ENCODE results near the gene PDCD1.
"Not testable (repeated sequence)": the region's sequence is repeated elsewhere in the genome, so short reads cannot be mapped to it uniquely, and the experiment has no call there.

The PDCD1 gene

GRCh38 chr2:241836292-241836691 is 22.4 kb downstream of the PDCD1 start:
- H3K27ac Mint-ChIP-seq = no peak overlapping the region
- no peaks in the 10 kb centered on the region for H3K36me3 Mint-ChIP-seq (ENCODE audit: low read depth)
- peaks cover 8% of the 10 kb centered on the region for H3K9me3 Mint-ChIP-seq
- no peak overlapping the region for H3K4me3 Mint-ChIP-seq
- peaks cover 47% of the 10 kb centered on the region for H3K27me3 Mint-ChIP-seq
- intact Hi-C loops (cut with micrococcal nuclease) = no loop called here
- H3K4me1 Mint-ChIP-seq (ENCODE audit: low read depth) = no peaks in the 10 kb centered on the region

- intact Hi-C loops (cut with micrococcal nuclease) = no loop called here
- Mint-ChIP-seq H3K27ac (no peak overlapping the region), H3K4me3 (no peak overlapping the region), H3K36me3 (ENCODE audit: low read depth) (no peaks in the 10 kb centered on the region), H3K4me1 (ENCODE audit: low read depth) (no peaks in the 10 kb centered on the region), H3K27me3 (peaks cover 48% of the 10 kb centered on the region), H3K9me3 (peaks cover 8% of the 10 kb centered on the region)
These were observed 23.1 kb downstream of the PDCD1 start for GRCh38 chr2:241835611-241836010.

- Mint-ChIP-seq H3K9me3 (peaks cover 8% of the 10 kb centered on the region), H3K27me3 (peaks cover 48% of the 10 kb centered on the region), H3K36me3 (ENCODE audit: low read depth) (no peaks in the 10 kb centered on the region), H3K4me3 (no peak overlapping the region), H3K4me1 (ENCODE audit: low read depth) (no peaks in the 10 kb centered on the region), H3K27ac (no peak overlapping the region)
- intact Hi-C loops (cut with micrococcal nuclease) = no loop called here
These were observed 24.0 kb downstream of the PDCD1 start for GRCh38 chr2:241834527-241835210.

- intact Hi-C loops (cut with micrococcal nuclease); H3K36me3 Mint-ChIP-seq (ENCODE audit: low read depth): not testable (repeated sequence)
- peaks cover 46% of the 10 kb centered on the region for H3K27me3 Mint-ChIP-seq
These were observed 24.8 kb downstream of the PDCD1 start for GRCh38 chr2:241833756-241834526.

GRCh38 chr2:241833101-241833663 is 25.5 kb downstream of the PDCD1 start:
- Mint-ChIP-seq H3K4me1 (ENCODE audit: low read depth) (no peaks in the 10 kb centered on the region), H3K27ac (no peak overlapping the region), H3K27me3 (peaks cover 42% of the 10 kb centered on the region), H3K4me3 (no peak overlapping the region), H3K9me3 (peaks cover 8% of the 10 kb centered on the region), H3K36me3 (ENCODE audit: low read depth) (no peaks in the 10 kb centered on the region)
- intact Hi-C loops (cut with micrococcal nuclease) = no loop called here

More at GRCh38 chr2:241833756-241834526, 24.8 kb downstream of the PDCD1 start:
- H3K4me3 Mint-ChIP-seq; H3K27ac Mint-ChIP-seq; H3K4me1 Mint-ChIP-seq (ENCODE audit: low read depth); H3K9me3 Mint-ChIP-seq: not testable (repeated sequence)

GRCh38 chr2:241827394-241827793 is 31.3 kb downstream of the PDCD1 start:
- no peak overlapping the region for H3K27ac Mint-ChIP-seq
- no peak overlapping the region for H3K4me3 Mint-ChIP-seq
- H3K27me3 Mint-ChIP-seq = peaks cover 20% of the 10 kb centered on the region
- no peaks in the 10 kb centered on the region for H3K36me3 Mint-ChIP-seq (ENCODE audit: low read depth)
- no peaks in the 10 kb centered on the region for H3K4me1 Mint-ChIP-seq (ENCODE audit: low read depth)
- intact Hi-C loops (cut with micrococcal nuclease) = no loop called here
- peaks cover 19% of the 10 kb centered on the region for H3K9me3 Mint-ChIP-seq

- H3K27ac Mint-ChIP-seq; H3K36me3 Mint-ChIP-seq (ENCODE audit: low read depth); H3K4me3 Mint-ChIP-seq; H3K4me1 Mint-ChIP-seq (ENCODE audit: low read depth); intact Hi-C loops (cut with micrococcal nuclease): not testable (repeated sequence)
- peaks cover 19% of the 10 kb centered on the region for H3K9me3 Mint-ChIP-seq
- peaks cover 14% of the 10 kb centered on the region for H3K27me3 Mint-ChIP-seq
These were observed 34.9 kb downstream of the PDCD1 start for GRCh38 chr2:241823531-241824437.

- Mint-ChIP-seq H3K4me3 (no peak overlapping the region), H3K9me3 (peaks cover 16% of the 10 kb centered on the region), H3K4me1 (ENCODE audit: low read depth) (peaks cover 10% of the 10 kb centered on the region), H3K27me3 (peaks cover 14% of the 10 kb centered on the region), H3K36me3 (ENCODE audit: low read depth) (no peaks in the 10 kb centered on the region), H3K27ac (no peak overlapping the region)
- intact Hi-C loops (cut with micrococcal nuclease) = no loop called here
These were observed 36.5 kb downstream of the PDCD1 start for GRCh38 chr2:241822264-241822623.

GRCh38 chr2:241821460-241822263 is 37.0 kb downstream of the PDCD1 start:
- Mint-ChIP-seq H3K4me3 (no peak overlapping the region), H3K27ac (no peak overlapping the region), H3K9me3 (peaks cover 10% of the 10 kb centered on the region), H3K36me3 (ENCODE audit: low read depth) (no peaks in the 10 kb centered on the region), H3K27me3 (peaks cover 13% of the 10 kb centered on the region), H3K4me1 (ENCODE audit: low read depth) (peaks cover 12% of the 10 kb centered on the region)
- intact Hi-C loops (cut with micrococcal nuclease) = no loop called here

- Mint-ChIP-seq H3K4me1 (ENCODE audit: low read depth) (peaks cover 12% of the 10 kb centered on the region), H3K4me3 (no peak overlapping the region), H3K9me3 (peaks cover 9% of the 10 kb centered on the region), H3K36me3 (ENCODE audit: low read depth) (no peaks in the 10 kb centered on the region), H3K27ac (no peak overlapping the region), H3K27me3 (peaks cover 10% of the 10 kb centered on the region)
- intact Hi-C loops (cut with micrococcal nuclease) = no loop called here
These were observed 37.9 kb downstream of the PDCD1 start for GRCh38 chr2:241820625-241821384.

- intact Hi-C loops (cut with micrococcal nuclease); H3K9me3 Mint-ChIP-seq; H3K27me3 Mint-ChIP-seq; H3K4me3 Mint-ChIP-seq; H3K36me3 Mint-ChIP-seq (ENCODE audit: low read depth); H3K27ac Mint-ChIP-seq: not testable (repeated sequence)
- peaks cover 12% of the 10 kb centered on the region for H3K4me1 Mint-ChIP-seq (ENCODE audit: low read depth)
These were observed 38.6 kb downstream of the PDCD1 start for GRCh38 chr2:241819947-241820624.

GRCh38 chr2:241818943-241819270 is 39.8 kb downstream of the PDCD1 start:
- intact Hi-C loops (cut with micrococcal nuclease) = no loop called here
- H3K4me1 Mint-ChIP-seq (ENCODE audit: low read depth) = peaks cover 12% of the 10 kb centered on the region
- H3K9me3 Mint-ChIP-seq = peaks cover 9% of the 10 kb centered on the region
- H3K27ac Mint-ChIP-seq = no peak overlapping the region
- H3K27me3 Mint-ChIP-seq = peaks cover 9% of the 10 kb centered on the region
- no peaks in the 10 kb centered on the region for H3K36me3 Mint-ChIP-seq (ENCODE audit: low read depth)
- no peak overlapping the region for H3K4me3 Mint-ChIP-seq
